HG03159 (cell line): ENCODE measurements around the gene COPE.

Experiments
- ATAC-seq: cut with Tn5 transposase; IDR thresholded peaks from one replicate; pipeline ENCODE4 v1.9.1; 2021; ENCODE audit warnings: mild to moderate bottlenecking, moderate library complexity; ENCODE audit not compliant: unreplicated experiment

The COPE gene

DNA sequence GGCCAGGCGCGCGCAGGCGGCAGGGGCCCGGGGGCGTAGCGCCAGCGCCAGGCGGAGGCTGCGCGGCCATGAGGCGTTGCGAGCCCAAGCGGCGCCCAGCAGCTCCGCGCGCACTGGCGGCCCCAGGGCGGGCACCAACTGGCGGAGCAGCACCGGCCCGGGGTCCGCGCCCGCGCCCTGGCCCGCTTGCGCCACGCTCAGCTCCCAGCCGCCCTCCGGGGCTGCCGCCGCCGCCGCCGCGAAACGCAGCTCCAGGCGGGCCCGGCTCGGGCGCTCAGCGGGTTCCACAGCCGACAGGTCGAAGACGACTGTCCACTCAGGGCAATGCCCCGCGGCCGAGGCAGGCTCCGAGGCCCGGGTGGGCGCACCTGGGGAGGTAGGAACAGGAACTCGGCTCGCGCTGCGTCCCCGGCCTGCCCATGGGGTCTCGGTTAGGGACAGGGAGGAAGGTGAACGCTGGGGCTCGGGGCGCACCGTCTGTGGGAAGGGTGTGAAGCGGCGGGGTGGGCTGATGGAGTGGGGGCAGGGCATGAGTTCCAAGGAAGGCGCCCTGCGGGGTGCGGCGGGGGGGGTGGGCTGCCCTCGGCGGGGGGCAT, 50.1 kb downstream of the COPE start:
- no peak for ATAC-seq

GRCh38 chr19:18868380-18869022, 50.7 kb downstream of the COPE start:
- ATAC-seq = no peak

DNA sequence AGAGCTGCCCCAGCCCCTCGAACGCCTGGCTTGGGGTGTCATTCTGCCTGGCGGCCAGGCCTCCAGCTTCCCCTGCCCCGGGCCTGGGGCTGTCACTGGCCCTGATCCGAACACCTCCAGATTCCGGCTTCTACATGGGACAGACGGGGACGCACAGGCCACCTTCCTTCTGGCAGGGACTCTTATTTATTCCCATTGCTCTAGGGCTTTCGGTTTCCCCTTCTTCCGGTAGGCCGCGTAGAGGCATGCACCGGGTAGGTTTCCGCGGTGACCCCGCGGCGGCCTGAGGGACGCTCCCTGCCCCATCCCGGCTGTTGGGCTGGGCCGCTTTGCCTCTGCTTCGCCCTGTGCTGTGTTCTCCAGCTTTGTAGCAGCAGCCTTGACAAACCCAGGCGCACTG, 51.4 kb downstream of the COPE start:
- ATAC-seq = no peak

DNA sequence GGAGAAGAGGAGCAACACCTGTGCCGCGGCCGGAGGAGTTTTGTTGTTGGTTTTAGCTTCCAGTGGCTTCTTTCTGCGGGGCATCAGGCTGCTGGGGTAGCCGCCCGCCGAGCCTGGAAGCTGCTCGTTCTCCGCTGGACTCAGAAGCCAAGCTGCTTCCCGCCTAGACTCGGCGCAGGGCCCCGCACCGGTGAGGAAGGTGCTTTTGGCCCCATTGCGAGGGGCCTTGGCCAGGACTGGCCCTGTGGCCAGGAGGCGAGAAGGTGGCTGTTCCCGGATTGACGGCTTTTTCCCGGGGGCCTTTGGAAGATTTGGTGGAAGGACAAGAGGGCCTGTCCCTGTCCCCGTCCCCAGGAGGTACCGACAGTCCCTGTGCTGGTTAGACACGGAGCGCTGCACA, 52.0 kb downstream of the COPE start:
- no peak for ATAC-seq

- no peak for ATAC-seq
These were observed 52.4 kb downstream of the COPE start for GRCh38 chr19:18866800-18867123.

DNA sequence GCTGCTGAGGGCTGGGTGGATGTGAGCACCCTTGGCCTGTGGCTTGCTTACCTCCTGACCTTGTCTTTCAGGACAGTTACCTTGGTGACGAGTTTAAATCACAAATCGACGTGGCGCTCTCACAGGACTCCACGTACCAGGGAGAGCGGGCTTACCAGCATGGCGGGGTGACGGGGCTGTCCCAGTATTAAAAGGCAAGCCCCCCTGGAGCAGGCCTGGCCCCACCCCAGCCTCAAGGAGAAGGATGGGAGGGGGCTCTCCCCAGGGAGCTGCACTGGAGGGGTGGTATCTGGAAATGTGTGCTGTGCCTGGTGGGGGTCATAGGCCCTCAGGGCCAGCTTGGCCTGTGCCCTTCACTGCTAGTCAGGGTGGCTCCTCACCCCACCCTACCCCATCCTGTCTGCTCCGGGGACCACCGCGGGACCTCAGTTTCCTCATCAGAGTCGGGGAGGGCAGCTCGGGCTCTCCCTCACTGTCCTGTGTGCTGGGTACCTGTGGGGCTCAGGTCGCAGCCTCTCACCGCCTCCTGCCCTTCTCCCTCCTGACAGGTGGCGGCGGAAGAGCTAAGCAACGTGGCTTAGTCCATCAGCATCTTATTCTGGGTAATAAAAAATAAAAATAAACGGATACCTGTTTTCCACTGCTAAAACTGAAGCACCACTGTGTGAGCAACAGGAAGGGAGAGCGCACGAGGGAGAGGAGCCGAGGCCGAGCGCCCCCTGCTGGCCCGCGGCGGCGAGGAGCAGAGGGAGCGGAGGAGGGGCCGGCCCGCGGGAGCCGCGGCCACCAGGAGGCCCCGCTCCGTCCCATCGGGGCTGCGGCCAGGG, 53.0 kb downstream of the COPE start:
- ATAC-seq = no peak

DNA sequence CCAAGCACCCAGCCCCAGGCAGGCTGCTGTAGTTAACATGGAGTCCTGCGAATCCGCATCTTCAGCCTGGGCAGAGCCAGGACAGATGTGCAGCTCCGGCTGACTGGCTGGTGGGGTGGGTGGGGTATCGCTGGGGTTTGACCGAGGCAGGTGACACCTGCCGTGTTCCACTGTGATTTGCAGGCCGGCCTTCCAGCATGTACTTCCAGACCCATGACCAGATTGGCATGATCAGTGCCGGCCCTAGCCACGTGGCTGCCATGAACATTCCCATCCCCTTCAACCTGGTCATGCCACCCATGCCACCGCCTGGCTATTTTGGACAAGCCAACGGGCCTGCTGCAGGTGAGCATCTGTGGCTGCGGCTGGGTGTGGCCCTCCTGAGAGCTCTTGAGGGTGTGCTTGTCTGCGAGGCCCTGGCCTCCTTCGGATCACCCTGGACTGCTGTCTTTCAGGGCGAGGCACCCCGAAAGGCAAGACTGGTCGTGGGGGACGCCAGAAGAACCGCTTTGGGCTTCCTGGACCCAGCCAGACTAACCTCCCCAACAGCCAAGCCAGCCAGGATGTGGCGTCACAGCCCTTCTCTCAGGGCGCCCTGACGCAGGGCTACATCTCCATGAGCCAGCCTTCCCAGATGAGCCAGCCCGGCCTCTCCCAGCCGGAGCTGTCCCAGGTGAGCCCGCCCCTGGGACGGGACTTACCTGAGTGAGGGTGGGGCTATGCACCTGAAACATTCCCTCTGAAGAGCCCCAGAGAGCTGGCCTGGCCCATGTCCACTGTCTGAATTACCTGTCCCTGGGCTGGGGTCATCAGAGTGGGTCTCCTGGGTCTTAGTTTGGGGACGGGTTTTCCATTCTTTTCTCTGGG, 53.8 kb downstream of the COPE start:
- ATAC-seq = no peak

GRCh38 chr19:18863843-18864362, 55.3 kb downstream of the COPE start:
- no peak for ATAC-seq

GRCh38 chr19:18862976-18863842, 56.0 kb downstream of the COPE start:
- ATAC-seq = no peak

GRCh38 chr19:18861917-18862316, 57.3 kb downstream of the COPE start:
- no peak for ATAC-seq

DNA sequence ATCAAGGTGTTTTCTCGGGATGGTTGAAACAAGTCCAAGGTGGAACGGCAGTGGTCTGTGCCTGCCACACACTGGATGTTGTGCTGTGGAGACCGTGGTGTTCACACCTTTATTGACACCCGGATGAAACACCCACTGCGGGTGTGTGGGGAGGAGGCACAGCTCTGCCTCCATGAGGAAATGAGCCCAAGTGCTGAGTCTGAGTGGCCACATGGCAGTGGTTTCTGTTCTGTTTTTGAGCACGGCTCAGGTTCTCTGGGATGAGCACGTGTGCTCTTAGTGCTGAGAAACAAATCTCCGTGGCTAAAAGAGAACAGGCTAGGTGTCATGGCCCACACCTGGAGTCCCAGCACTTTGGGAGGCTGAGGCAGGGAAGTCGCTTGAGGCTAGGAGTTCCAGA, 58.0 kb downstream of the COPE start:
- no peak for ATAC-seq

DNA sequence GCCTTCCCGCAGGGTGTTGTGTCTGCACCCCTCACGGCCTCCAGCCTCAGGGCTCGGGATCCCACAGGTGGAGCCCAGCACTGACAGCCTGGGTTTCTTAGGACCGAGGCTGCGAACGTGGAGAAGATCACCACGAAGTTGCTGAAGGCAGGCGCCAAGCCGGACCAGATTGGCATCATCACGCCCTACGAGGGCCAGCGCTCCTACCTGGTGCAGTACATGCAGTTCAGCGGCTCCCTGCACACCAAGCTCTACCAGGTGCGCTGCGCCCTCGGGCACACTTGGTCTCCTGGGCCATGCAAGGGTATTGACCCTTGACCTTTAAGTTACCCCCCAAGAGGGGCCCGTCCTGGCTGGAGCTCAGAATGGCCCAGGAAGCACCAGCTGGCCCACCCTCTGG, 58.5 kb downstream of the COPE start:
- no peak for ATAC-seq

DNA sequence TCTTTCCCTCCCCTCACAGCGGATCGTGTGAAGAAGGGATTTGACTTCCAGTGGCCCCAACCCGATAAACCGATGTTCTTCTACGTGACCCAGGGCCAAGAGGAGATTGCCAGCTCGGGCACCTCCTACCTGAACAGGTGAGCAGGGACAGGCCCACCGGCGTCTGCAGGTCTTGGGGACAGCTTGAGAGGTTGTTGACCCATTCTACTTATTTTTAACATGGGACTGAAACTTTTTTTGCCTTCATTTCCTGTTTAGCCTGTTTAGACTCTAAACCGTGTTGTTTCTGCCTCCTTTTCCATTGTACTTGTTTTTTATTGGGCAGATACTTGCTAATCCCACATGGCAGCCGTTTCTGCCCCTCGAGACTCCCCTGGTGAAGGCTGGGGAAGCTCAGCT, 58.9 kb downstream of the COPE start:
- ATAC-seq = no peak

GRCh38 chr19:18859676-18860301, 59.4 kb downstream of the COPE start:
- ATAC-seq = no peak

DNA sequence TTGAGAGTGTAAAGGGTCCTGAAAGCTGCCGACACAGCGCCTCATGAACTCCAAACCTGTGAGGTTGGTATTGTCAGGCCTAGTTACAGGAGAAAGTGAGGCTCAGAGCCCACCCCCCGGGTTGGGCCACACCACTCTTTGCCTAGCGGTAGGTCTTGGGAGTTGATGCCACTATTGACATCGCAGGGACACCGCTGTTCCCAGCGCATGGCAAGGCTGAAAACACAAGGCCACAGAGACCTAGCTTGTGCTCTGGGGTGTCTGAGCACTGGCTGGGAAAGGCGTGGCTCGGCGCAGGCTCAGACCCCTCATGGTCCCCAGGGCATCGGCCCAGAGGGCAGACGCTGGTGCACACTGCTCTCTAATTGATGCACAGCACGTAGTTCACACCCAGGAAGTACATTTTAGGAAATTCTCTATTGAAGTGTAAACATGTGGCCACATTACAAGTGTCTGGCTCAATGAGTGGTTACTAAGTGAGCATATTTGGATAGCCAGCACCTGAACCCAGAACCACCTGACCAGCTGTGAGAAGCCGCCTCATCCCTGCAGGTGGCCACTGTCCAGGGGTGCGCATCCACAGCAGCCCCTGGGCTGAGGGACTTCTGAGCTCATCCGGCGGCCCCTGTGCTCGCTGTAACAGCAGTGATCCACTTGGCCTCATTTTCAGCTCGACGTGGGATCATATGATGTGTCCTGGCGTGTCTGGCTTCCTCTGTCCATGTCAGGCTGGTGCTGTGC, 60.1 kb downstream of the COPE start:
- no peak for ATAC-seq

DNA sequence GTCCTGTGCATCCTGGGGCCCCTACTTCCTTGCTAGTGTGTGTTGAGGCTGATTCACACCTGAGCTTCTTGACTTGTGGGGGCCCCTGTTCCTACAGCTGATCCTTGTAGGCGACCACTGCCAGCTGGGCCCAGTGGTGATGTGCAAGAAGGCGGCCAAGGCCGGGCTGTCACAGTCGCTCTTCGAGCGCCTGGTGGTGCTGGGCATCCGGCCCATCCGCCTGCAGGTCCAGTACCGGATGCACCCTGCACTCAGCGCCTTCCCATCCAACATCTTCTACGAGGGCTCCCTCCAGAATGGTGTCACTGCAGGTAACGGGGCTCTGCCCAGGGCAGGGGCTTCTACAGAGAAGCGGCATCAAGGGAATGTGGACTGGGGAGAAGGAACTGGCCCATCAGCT, 62.0 kb downstream of the COPE start:
- no peak for ATAC-seq

- no peak for ATAC-seq
These were observed 62.6 kb downstream of the COPE start for GRCh38 chr19:18856385-18857126.

- no peak for ATAC-seq
These were observed 63.4 kb downstream of the COPE start for GRCh38 chr19:18855647-18856384.
